ENCODE results near the gene FARS2.

DNA sequence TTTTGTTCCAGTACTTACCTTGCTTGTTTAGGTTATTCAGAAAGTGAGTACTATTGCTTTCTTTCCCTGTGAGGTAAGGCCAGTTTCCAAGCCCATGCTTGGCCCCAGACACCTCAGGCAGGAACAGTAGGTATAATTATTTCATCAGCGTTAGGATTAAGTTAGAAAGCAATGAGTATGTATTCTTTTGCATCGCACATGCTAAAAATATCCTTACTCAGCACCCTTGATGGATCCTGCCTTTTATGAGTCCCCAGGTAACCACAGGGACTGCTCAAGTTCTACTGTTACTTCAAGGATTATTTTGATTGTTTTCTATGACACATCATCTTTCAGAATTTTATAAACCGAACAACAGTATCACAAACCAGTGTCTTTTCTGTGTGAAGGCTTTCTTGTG, 128.9 kb downstream of the FARS2 start:
- TF ChIP-seq EZH2 (IDR thresholded peaks at IDR 0.05; ENCODE audit: low read length) = no peak
- TF ChIP-seq, protein P1, sequence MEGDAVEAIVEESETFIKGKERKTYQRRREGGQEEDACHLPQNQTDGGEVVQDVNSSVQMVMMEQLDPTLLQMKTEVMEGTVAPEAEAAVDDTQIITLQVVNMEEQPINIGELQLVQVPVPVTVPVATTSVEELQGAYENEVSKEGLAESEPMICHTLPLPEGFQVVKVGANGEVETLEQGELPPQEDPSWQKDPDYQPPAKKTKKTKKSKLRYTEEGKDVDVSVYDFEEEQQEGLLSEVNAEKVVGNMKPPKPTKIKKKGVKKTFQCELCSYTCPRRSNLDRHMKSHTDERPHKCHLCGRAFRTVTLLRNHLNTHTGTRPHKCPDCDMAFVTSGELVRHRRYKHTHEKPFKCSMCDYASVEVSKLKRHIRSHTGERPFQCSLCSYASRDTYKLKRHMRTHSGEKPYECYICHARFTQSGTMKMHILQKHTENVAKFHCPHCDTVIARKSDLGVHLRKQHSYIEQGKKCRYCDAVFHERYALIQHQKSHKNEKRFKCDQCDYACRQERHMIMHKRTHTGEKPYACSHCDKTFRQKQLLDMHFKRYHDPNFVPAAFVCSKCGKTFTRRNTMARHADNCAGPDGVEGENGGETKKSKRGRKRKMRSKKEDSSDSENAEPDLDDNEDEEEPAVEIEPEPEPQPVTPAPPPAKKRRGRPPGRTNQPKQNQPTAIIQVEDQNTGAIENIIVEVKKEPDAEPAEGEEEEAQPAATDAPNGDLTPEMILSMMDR (optimal IDR thresholded peaks at IDR 0.05 in 1 of 3, IDR thresholded peaks at IDR 0.05 in 1 of 3, conservative IDR thresholded peaks at IDR 0.05 in 1 of 3; ENCODE audit: extremely low read depth in 1 of 3, insufficient read depth in 2 of 3, low read length in 3 of 3) = no peak
